C4-2B (cell line): ENCODE data around the gene TCF7L1.

Source experiments
- H3K27ac ChIP-seq: fragments of 450-650 bp; 2 replicates; pipeline ENCODE4 v1.5.1; 2017
- ZFX ChIP-seq: fragments of 450-650 bp; IDR thresholded peaks from 2 replicates; pipeline ENCODE4 v1.6.1; 2017
- TF ChIP-seq, protein P1 (sequence below): fragments of 450-650 bp; conservative IDR thresholded peaks from 2 replicates; pipeline ENCODE4 v1.5.1; 2017; ENCODE audit warnings: mild to moderate bottlenecking

Gene TCF7L1

DNA sequence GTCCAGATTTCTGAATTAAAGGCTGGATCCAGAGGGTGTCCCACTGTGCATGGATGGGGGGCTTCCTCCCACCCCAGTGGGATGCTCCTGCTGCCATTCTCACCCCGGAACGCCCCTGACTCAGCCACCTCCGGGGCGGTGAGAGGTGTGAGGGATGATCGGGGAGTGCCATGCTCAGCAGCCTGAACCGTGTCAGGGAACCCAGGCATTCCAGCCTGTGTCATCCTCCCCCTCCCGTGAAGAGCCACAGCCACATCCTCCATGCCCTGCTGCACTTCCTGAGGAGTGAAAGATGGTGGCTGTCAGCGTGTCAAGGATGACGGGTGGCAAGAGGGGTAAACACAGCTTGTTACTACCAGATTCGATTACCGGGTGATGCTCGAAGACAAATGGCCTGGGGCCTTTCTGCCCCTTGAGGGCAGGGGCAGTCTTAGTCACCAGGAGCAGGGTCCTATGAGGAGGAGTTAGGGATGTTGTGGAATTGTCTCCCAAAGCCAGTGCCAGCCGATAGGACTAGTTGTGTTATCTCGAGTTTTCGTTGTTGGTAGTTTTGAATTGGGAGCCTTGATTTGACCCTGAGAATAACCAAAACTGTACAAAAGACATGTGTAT, 80.8 kb downstream of the TCF7L1 start:
- H3K27ac ChIP-seq, result no peak overlapping the region
- TF ChIP-seq ZFX, result no peak

DNA sequence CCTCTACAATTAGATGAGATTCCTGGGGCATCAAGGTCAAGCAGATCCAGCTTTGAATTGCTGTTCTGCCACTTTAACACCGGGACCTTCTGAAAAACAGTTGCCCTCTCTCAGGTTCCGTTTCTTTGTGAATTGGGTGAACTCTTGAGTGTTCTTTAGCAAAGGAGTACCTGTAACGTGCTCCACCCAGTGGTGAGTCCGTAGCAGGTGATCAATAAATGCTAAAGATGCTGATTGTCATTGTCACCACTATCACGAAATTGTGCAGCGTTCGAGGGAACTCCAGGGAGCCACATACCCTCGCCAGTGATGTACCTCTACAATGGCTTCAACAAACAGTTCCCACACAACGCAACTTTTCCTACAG, 81.9 kb downstream of the TCF7L1 start:
- no peak overlapping the region for H3K27ac ChIP-seq
- no peak for TF ChIP-seq ZFX
- TF ChIP-seq, protein P1, sequence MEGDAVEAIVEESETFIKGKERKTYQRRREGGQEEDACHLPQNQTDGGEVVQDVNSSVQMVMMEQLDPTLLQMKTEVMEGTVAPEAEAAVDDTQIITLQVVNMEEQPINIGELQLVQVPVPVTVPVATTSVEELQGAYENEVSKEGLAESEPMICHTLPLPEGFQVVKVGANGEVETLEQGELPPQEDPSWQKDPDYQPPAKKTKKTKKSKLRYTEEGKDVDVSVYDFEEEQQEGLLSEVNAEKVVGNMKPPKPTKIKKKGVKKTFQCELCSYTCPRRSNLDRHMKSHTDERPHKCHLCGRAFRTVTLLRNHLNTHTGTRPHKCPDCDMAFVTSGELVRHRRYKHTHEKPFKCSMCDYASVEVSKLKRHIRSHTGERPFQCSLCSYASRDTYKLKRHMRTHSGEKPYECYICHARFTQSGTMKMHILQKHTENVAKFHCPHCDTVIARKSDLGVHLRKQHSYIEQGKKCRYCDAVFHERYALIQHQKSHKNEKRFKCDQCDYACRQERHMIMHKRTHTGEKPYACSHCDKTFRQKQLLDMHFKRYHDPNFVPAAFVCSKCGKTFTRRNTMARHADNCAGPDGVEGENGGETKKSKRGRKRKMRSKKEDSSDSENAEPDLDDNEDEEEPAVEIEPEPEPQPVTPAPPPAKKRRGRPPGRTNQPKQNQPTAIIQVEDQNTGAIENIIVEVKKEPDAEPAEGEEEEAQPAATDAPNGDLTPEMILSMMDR, result peak; percentile 55

DNA sequence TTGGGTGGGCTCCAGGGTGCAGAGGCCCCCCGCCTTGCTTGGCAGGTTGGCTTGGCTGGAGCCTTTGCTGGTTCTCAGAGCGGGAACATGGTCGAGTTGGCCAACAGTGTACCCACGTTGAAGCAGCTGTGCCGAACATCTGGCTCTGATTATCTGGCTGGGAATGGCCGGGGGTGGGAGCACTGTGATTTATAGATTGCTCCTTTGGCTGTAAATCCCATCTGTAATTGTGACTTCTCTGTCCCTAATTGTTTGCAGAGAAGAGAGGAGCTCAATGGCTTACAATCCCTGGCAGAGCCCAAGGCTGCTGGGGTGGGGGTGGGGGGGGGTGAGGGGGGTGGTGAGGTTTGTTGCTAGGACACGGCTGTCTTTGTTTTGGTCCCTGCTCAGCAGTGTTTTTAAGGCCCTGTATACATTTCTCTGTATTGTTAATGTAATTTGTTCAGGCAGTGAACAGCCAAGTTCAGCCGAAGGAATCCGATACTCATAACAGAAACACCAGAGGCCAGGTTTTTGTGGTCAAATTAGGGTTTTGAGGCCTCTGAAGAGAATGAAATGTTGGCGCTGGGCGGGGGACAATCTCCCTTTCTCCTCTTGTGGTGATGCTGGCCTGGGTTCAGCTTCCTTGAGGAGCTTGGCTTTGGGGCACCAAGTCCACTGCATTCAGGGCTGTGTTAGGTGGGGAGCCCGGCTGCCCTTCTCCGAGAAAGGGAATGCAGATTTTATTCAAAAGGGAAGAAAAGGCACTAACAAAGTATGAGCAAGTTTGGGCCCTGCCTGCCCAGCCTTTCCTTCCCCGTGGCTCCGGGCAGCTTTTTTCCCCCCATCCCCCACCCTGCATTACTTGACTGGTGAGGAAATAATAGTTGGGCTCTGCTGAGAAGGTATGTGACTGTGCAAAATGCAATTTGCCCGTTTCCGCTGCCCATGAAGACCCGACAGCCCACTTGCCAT, 82.5 kb downstream of the TCF7L1 start:
- H3K27ac ChIP-seq, result no peak overlapping the region
- TF ChIP-seq, protein P1, result peak; percentile 26
- no peak for TF ChIP-seq ZFX

DNA sequence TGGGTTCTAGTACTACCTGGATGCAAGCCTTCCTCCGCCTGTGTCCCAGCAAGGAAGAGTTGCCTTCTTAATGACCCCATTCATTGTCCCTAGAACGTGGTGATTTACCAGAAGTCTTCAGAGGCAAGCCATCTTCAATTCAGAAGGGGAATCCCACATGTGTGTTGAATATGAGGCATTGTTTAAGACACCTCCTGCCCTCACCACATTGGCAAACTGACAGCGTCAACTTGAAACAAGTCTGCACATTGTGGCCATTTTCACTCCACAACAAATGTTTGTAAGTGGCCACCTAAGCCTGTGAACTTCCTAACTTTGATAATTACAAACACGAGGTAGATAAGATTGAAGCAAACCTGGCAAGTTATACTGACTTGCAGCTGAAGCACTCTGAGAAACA, 83.7 kb downstream of the TCF7L1 start:
- H3K27ac ChIP-seq, result no peak overlapping the region
- TF ChIP-seq, protein P1, result no peak
- TF ChIP-seq ZFX, result no peak

DNA sequence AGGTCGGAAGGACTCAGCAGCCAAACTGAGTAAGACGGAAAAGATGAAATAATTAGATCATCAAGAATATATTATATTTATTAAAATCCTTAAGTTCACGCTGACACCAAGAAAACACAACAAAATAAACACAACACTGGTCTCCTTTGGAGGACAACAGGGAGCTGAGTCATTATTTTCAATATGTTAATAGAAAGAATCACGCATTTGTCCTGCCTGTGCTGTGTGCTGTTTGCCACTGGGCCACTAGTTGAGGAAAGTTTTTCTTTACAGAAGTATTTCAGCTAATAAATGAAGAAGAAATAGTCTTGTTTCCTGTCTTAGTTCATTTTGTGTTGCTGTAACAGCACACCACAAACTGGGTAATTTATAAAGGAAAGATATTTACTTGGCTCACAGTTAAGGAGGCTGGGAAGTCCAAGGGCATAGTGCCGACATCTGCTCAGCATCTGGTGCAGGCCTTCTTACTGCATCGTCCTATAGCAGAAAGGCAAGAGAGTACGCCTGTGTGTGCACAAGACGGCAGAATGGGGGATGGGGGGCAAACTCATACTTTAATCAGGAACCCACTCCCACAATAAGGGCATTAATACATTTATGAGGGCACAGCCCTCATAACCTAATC, 88.0 kb downstream of the TCF7L1 start:
- TF ChIP-seq, protein P1, result no peak
- TF ChIP-seq ZFX, result no peak
- H3K27ac ChIP-seq, result no peak overlapping the region

DNA sequence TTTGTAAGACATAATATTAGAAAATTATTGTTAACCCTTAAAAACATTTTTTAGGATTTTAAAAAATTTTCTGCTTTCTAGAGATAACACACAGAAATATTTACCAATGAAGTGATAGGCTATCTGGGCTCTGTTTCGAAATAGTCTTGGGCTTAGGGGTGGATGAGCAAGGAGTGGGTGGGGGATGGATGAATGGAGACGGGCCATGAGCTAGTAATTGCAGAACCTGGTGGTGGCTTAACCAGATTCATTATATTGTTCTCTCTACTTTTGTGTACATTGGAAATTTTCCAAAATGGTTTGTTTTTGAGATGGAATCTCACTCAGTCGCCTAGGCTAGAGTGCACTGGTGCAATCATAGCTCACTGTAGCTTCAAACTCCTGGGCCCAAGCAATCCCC, 89.6 kb downstream of the TCF7L1 start:
- H3K27ac ChIP-seq, result no peak overlapping the region
- no peak for TF ChIP-seq ZFX
- TF ChIP-seq, protein P1, result no peak

DNA sequence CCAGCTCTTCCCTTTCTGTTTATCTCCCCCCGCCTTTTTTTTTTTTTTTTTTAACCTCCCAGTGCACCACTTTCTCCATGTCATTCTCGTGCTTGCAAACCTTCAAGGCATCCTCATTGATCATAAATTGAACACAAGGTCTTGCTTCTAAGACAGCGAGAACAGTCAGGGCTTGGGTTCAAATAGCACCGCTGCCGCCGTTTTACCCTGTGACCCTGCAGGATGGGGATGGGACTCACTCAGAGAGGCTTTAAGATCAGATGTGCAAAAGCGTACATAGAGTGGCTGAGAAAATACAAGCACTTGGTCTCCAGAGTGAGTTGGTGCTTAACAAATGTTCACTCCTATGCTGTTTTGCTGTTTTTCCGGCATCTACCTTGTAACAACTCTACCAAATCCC, 93.6 kb downstream of the TCF7L1 start:
- TF ChIP-seq ZFX, result no peak
- TF ChIP-seq, protein P1, result no peak
- no peak overlapping the region for H3K27ac ChIP-seq
